GM12801 (cell line): ENCODE data around the gene KCNE2.

Source experiments
- CTCF ChIP-seq: IDR thresholded peaks from one replicate; pipeline ENCODE4 v1.5.1; 2011; ENCODE audit warnings: control low read depth; ENCODE audit not compliant: insufficient read length; ENCODE audit errors: extremely low read depth

KCNE2 gene

DNA sequence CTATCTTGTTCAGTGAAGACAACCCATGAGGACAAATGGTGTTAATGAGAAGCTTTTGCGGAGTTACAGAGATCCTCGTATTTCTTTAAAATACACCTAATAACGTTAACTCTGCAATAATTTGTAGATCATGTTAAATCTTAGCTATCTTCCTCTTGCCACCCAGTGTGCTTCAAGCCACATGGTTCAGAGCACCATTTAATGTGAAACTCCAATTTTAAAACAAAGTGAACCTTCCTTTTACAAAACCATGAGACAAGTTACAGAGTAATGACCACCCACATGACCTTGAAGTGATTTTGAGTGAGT is 1.7 kb upstream of the KCNE2 start:
- TF ChIP-seq CTCF: no peak

- no peak for TF ChIP-seq CTCF
Measured at GRCh38 chr21:34362670-34363069, 1.1 kb upstream of the KCNE2 start.

GRCh38 chr21:34364921-34365320 is 1.1 kb downstream of the KCNE2 start:
- TF ChIP-seq CTCF: no peak

DNA sequence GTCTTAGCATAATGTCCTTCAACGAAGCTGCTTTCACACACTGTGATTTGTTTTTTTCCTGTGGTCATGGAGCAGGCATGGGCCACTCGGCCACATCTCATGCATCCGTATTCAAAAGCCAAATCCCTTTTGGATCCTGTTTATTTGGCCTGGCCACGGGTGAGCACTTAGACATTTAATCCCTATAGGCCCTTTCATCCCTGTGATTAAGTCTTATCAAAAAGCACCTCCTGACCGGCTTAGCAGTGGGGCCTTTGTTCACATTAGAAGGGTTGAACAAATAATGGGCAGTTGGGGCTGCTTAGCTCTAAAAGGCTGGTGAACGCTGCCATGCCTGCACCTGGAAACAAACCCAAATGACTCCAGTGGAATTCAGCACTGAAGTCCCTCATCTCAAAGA is 2.0 kb downstream of the KCNE2 start:
- no peak for TF ChIP-seq CTCF

DNA sequence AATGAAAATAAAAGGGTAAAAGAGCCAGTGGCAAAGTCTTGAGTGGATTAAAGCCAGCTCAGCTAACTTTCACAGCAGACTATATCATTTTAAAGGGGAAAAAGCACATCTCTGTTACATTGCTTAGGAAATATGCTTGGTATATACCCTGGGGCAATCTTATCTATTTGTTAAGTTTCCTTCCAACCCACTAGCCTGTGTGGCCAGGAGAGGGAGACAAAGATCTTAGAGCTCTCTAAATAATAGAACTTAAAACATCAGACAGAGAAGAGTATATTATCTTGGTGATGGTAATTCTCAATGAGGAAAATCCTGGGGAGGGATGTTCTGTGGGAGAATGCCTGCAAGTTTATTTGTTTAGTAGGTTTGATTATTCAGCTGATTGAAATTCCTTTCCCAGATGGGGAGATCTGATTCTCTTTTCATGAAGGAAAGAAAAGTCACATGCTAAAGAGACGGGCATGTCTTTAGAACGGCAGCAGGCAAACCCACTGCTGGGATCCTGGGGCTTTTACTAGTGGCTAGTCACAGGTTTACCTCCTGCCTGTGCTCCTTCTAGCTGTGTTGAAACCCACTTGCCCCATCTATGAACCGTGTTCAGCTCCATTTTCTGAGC is 3.6 kb downstream of the KCNE2 start:
- TF ChIP-seq CTCF: no peak

DNA sequence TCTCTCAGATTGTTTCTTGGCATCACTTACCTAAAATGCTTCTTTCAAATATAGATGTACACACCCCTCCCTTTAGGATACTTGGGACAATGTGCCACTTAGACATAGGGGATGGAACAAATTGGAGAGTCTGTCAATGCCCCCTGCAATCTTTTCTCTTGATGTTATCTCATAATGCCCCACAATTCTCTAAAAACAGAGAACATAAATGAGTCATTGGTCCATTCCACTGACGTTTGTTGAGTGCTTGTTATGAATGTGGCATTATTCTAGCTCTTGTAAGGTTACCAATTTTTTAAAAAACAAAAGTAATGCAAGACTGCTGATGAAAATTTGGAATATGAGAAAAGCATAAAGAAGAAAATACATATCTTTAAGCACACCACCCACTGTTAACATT is 5.9 kb downstream of the KCNE2 start:
- no peak for TF ChIP-seq CTCF

GRCh38 chr21:34372321-34372720 is 8.5 kb downstream of the KCNE2 start:
- no peak for TF ChIP-seq CTCF
